Glutamatergic neuron (in vitro differentiated cells): ENCODE data around the gene C5orf58. TPM values are rescaled to one million over a fixed set of nuclear protein-coding genes. Genes with fewer than 3 reads are reported as not detected.

Experiments used
- DNase-seq: peaks from one replicate; pipeline ENCODE4 v3.0.0; 2022
- H3K27ac Mint-ChIP-seq: one replicate; pipeline ENCODE4 v1.8.0; 2020; ENCODE audit warnings: mild to moderate bottlenecking, mixed read lengths, inconsistent platforms; ENCODE audit not compliant: unreplicated experiment
- H3K27me3 Mint-ChIP-seq: one replicate; pipeline ENCODE4 v1.8.0; 2020; ENCODE audit warnings: mild to moderate bottlenecking, moderate library complexity, mixed read lengths, inconsistent platforms; ENCODE audit not compliant: unreplicated experiment
- H3K36me3 Mint-ChIP-seq: one replicate; pipeline ENCODE4 v1.8.0; 2020; ENCODE audit warnings: mild to moderate bottlenecking, mixed read lengths, inconsistent platforms; ENCODE audit not compliant: unreplicated experiment
- H3K4me1 Mint-ChIP-seq: one replicate; pipeline ENCODE4 v1.8.0; 2020; ENCODE audit warnings: mild to moderate bottlenecking, low read depth, mixed read lengths, inconsistent platforms; ENCODE audit not compliant: unreplicated experiment
- H3K4me3 Mint-ChIP-seq: one replicate; pipeline ENCODE4 v1.8.0; 2020; ENCODE audit warnings: mild to moderate bottlenecking, mixed read lengths, inconsistent platforms; ENCODE audit not compliant: unreplicated experiment
- H3K9me3 Mint-ChIP-seq: one replicate; pipeline ENCODE4 v1.8.0; 2020; ENCODE audit warnings: mild to moderate bottlenecking, moderate library complexity, mixed read lengths, inconsistent platforms; ENCODE audit not compliant: unreplicated experiment
- total RNA-seq: library from RNA; stranded (reverse); fragmentation: NEBNext Ultra II Directional; extraction: Animal tissue kit (Norgen Biotek cat#: 25700); gene quantifications from one replicate; pipeline ENCODE4 v1.2.1, GENCODE V29; 2021; ENCODE audit not compliant: unreplicated experiment
- TF ChIP-seq, protein P1 (sequence below): fragments of 200-600 bp; sonication (generic); IDR thresholded peaks from one replicate; pipeline ENCODE4 v1.5.0; 2021; ENCODE audit not compliant: partially characterized antibody, unreplicated experiment

C5orf58 gene
- total RNA-seq, 1 donor from 2014 or later: not detected

DNA sequence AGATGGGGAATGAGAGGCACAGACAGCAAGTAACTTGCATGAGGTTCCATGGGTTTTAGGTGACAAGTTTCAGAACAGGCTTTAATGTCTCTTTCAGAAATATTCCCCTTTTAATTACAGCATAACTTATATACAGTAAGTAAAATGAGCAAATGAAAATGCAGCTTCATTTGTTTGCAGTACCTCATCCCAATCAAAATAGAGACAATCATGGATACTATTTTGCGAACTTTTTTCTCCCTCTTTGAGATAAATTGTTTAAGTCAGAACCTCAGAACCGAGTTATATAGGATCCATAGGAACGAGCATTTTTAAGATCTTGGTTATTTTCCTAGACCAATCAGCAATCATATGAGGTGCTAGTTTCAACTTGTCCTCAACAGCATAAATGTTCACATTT lies 61.3 kb downstream of the C5orf58 start:
- Mint-ChIP-seq H3K9me3 (peaks cover 2% of the 10 kb centered on the region), H3K27ac (no peak overlapping the region), H3K4me3 (no peak overlapping the region), H3K4me1 (no peaks in the 10 kb centered on the region), H3K36me3 (no peaks in the 10 kb centered on the region), H3K27me3 (peaks cover 8% of the 10 kb centered on the region)
- TF ChIP-seq, protein P1, sequence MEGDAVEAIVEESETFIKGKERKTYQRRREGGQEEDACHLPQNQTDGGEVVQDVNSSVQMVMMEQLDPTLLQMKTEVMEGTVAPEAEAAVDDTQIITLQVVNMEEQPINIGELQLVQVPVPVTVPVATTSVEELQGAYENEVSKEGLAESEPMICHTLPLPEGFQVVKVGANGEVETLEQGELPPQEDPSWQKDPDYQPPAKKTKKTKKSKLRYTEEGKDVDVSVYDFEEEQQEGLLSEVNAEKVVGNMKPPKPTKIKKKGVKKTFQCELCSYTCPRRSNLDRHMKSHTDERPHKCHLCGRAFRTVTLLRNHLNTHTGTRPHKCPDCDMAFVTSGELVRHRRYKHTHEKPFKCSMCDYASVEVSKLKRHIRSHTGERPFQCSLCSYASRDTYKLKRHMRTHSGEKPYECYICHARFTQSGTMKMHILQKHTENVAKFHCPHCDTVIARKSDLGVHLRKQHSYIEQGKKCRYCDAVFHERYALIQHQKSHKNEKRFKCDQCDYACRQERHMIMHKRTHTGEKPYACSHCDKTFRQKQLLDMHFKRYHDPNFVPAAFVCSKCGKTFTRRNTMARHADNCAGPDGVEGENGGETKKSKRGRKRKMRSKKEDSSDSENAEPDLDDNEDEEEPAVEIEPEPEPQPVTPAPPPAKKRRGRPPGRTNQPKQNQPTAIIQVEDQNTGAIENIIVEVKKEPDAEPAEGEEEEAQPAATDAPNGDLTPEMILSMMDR: no peak
- no peak for DNase-seq

DNA sequence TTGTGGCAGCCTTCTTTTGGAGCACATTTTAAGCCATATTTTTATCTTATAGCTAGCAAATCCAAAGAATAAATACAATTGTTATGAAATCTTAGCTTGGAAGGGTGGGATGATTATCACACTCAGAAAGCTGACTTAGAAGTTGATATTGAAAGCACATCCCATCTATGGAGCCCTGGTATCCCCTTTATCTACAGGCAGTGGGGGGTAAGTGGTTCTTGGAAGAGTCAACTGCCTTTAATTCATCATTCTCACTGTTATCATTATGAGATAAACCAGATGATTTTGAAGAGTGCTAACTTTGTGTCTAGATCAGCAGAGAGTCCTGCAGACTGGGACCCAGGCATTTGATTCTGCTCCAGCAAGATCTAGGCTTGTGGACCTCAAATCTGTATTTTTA lies 61.8 kb downstream of the C5orf58 start:
- Mint-ChIP-seq H3K4me1 (no peaks in the 10 kb centered on the region), H3K36me3 (no peaks in the 10 kb centered on the region), H3K9me3 (no peaks in the 10 kb centered on the region), H3K4me3 (no peak overlapping the region), H3K27me3 (peaks cover 8% of the 10 kb centered on the region), H3K27ac (no peak overlapping the region)
- TF ChIP-seq, protein P1: no peak
- DNase-seq: no peak

Other genes with a start within 250 kb of the C5orf58 start
- gene FOXI1, start 127.1 kb upstream of the C5orf58 start, total RNA-seq: not detected
- gene LCP2, start 64.8 kb downstream of the C5orf58 start, total RNA-seq: not detected
- gene KCNMB1, start 156.4 kb downstream of the C5orf58 start, total RNA-seq: 0.29 TPM